Activated CD8-positive, alpha-beta memory T cell treated with anti-CD3 and anti-CD28 coated beads, Interleukin-2, amount 10 ng/mL, durations not matched to agents 7 days and 5 days (primary cell): Measurements from ENCODE around the gene CAPN7. TPM values are rescaled to one million over a fixed set of nuclear protein-coding genes. Genes with fewer than 3 reads are reported as not detected.
A peak's percentile ranks its signal among the peaks of the same experiment; 100 is the strongest.

ENCODE experiments used
- ATAC-seq: fragments of 150-1000 bp; cut with Tn5 transposase; one replicate; pipeline ENCODE4 v1.10.0; 2021; ENCODE audit warnings: moderate library complexity
- CTCF ChIA-PET: fragments of 350-600 bp; sonication (Branson Sonifier 250); formaldehyde crosslinking; loops from one replicate; lab custom pipeline; 2021; ENCODE audit warnings: antibody characterized with exemption; lab: Charles Lee
- DNase-seq: peaks from one replicate; pipeline ENCODE4 v3.0.0-alpha.2; 2020
- H3K27ac Mint-ChIP-seq: one replicate; pipeline ENCODE4 v1.8.0; 2021; ENCODE audit warnings: mild to moderate bottlenecking, mixed read lengths
- H3K27me3 Mint-ChIP-seq: one replicate; pipeline ENCODE4 v1.8.0; 2021; ENCODE audit warnings: mixed read lengths
- H3K36me3 Mint-ChIP-seq: one replicate; pipeline ENCODE4 v1.8.0; 2021; ENCODE audit warnings: mild to moderate bottlenecking, mixed read lengths
- H3K4me1 Mint-ChIP-seq: one replicate; pipeline ENCODE4 v1.8.0; 2021; ENCODE audit warnings: mixed read lengths
- H3K4me3 Mint-ChIP-seq: one replicate; pipeline ENCODE4 v1.8.0; 2021; ENCODE audit warnings: mild to moderate bottlenecking, moderate library complexity, mixed read lengths
- H3K9me3 Mint-ChIP-seq: one replicate; pipeline ENCODE4 v1.8.0; 2022; ENCODE audit warnings: low read depth, mixed read lengths
- total RNA-seq, 2 experiments: library from RNA; stranded (reverse); gene quantifications; one replicate each; pipeline ENCODE4 v1.2.3, GENCODE V29; 2021

The CAPN7 gene
- total RNA-seq, 2 experiments from 2014 or later = 28.1 to 28.4 TPM

- ATAC-seq = no peak
- no peaks in the 10 kb centered on the region for H3K27me3 Mint-ChIP-seq
- no peaks in the 10 kb centered on the region for H3K9me3 Mint-ChIP-seq
- H3K36me3 Mint-ChIP-seq = peaks cover 60% of the 10 kb centered on the region
- H3K27ac Mint-ChIP-seq = peak overlapping the region; percentile 11
- CTCF ChIA-PET = interaction anchor here (0.7 to 2.8 kb wide), 8 partner anchors 8 to 105 kb away, joined by 3 to 13 read pairs (median 4); partner anchors contain the start of gene SH3BP5
- H3K4me1 Mint-ChIP-seq = peaks cover 75% of the 10 kb centered on the region
- DNase-seq = no peak
- no peak overlapping the region for H3K4me3 Mint-ChIP-seq
Measured at GRCh38 chr3:15300323-15301078, 94.5 kb downstream of the CAPN7 start.

- H3K27me3 Mint-ChIP-seq = no peaks in the 10 kb centered on the region
- no peak for ATAC-seq
- H3K36me3 Mint-ChIP-seq = peaks cover 60% of the 10 kb centered on the region
- peaks cover 72% of the 10 kb centered on the region for H3K4me1 Mint-ChIP-seq
- no peak for DNase-seq
- H3K4me3 Mint-ChIP-seq = no peak overlapping the region
- H3K27ac Mint-ChIP-seq = peak overlapping the region; percentile 6
- CTCF ChIA-PET = interaction anchor here (1.4 kb wide), 1 partner anchor 9 kb away, joined by 5 read pairs; no protein-coding TSS in a partner anchor
- H3K9me3 Mint-ChIP-seq = no peaks in the 10 kb centered on the region
Measured at GRCh38 chr3:15301761-15302160, 95.7 kb downstream of the CAPN7 start.

Other genes starting within 250 kb of the CAPN7 start
- gene MRPS25, start 140.9 kb upstream of the CAPN7 start, total RNA-seq = 10 to 100 TPM; 65.3 to 66.9 TPM
- 10 to 100 TPM; 15.7 to 21.8 TPM for gene RBSN, start 107.1 kb upstream of the CAPN7 start, total RNA-seq
- gene SH3BP5, start 126.3 kb downstream of the CAPN7 start, total RNA-seq = 10 to 100 TPM; 19.4 to 30.3 TPM
- 10 to 100 TPM; 17.2 to 18.3 TPM for gene METTL6, start 221.3 kb downstream of the CAPN7 start, total RNA-seq
- 10 to 100 TPM; 27.3 to 29.5 TPM for gene EAF1, start 221.4 kb downstream of the CAPN7 start, total RNA-seq